ENCODE data around the gene VASH1. TPM values are rescaled to one million over a fixed set of nuclear protein-coding genes. Genes with fewer than 3 reads are reported as not detected.

The VASH1 gene
- total RNA-seq, 1 donor = 5.4 TPM

- DNase-seq (ENCODE audit: low read depth in 2 of 3, low spot score in 2 of 3) = no peak
Measured at GRCh38 chr14:76770521-76771436, 9.5 kb downstream of the VASH1 start.

- DNase-seq (ENCODE audit: low read depth in 2 of 3, low spot score in 2 of 3) = no peak
Measured at GRCh38 chr14:76771437-76771980, 10.2 kb downstream of the VASH1 start.

GRCh38 chr14:76772300-76773187 is 11.3 kb downstream of the VASH1 start:
- DNase-seq (ENCODE audit: low read depth in 2 of 3, low spot score in 2 of 3) = no peak

- peak in 2 of 3 donors; percentile 85 for DNase-seq (ENCODE audit: low read depth in 2 of 3, low spot score in 2 of 3)
Measured at GRCh38 chr14:76773188-76773885, 12.1 kb downstream of the VASH1 start.

- DNase-seq (ENCODE audit: low read depth in 2 of 3, low spot score in 2 of 3) = no peak
Measured at GRCh38 chr14:76773956-76774820, 12.9 kb downstream of the VASH1 start.

- DNase-seq (ENCODE audit: low read depth in 2 of 3, low spot score in 2 of 3) = no peak
Measured at GRCh38 chr14:76774821-76775694, 13.8 kb downstream of the VASH1 start.

- DNase-seq (ENCODE audit: low read depth in 2 of 3, low spot score in 2 of 3) = no peak
Measured at GRCh38 chr14:76775695-76776427, 14.6 kb downstream of the VASH1 start.

- peak in 2 of 3 donors; percentile 44 to 46 for DNase-seq (ENCODE audit: low read depth in 2 of 3, low spot score in 2 of 3)
Measured at GRCh38 chr14:76776428-76777251, 15.4 kb downstream of the VASH1 start.

- DNase-seq (ENCODE audit: low read depth in 2 of 3, low spot score in 2 of 3) = no peak
Measured at GRCh38 chr14:76777721-76778120, 16.5 kb downstream of the VASH1 start.

- DNase-seq (ENCODE audit: low read depth in 2 of 3, low spot score in 2 of 3) = no peak
Measured at GRCh38 chr14:76778546-76779215, 17.4 kb downstream of the VASH1 start.

GRCh38 chr14:76779221-76780057 is 18.2 kb downstream of the VASH1 start:
- no peak for DNase-seq (ENCODE audit: low read depth in 2 of 3, low spot score in 2 of 3)

GRCh38 chr14:76780058-76780345 is 18.7 kb downstream of the VASH1 start:
- no peak for DNase-seq (ENCODE audit: low read depth in 2 of 3, low spot score in 2 of 3)

- DNase-seq (ENCODE audit: low read depth in 2 of 3, low spot score in 2 of 3) = no peak
Measured at GRCh38 chr14:76780360-76780759, 19.1 kb downstream of the VASH1 start.

GRCh38 chr14:76780875-76781647 is 19.8 kb downstream of the VASH1 start:
- no peak for DNase-seq (ENCODE audit: low read depth in 2 of 3, low spot score in 2 of 3)

GRCh38 chr14:76781648-76782051 is 20.4 kb downstream of the VASH1 start:
- no peak for DNase-seq (ENCODE audit: low read depth in 2 of 3, low spot score in 2 of 3)
